Endothelial cell of umbilical vein (primary cell): ENCODE measurements around the gene GLI3. TPM values are rescaled to one million over a fixed set of nuclear protein-coding genes. Genes with fewer than 3 reads are reported as not detected.

ENCODE experiments used
- BruUV-seq: library from RNA; stranded (reverse); fragments of 400-500 nt; replicated peaks from 2 replicates; lab custom pipeline; 2021; lab: Mats Ljungman, UMichigan
- CTCF ChIA-PET: fragments of 300-600, 350-600 bp; sonication (Branson Sonifier 250); formaldehyde crosslinking; loops from one replicate; lab custom pipeline; 2021; ENCODE audit warnings: antibody characterized with exemption, inconsistent platforms; lab: Charles Lee
- POLR2A ChIA-PET: fragments of 300-600, 350-600 bp; sonication (Branson Sonifier 250); formaldehyde crosslinking; loops from one replicate; lab custom pipeline; 2021; ENCODE audit warnings: antibody characterized with exemption, inconsistent platforms; lab: Charles Lee
- DNase-seq: peaks from one replicate; pipeline ENCODE4 v3.0.0-alpha.2; 2011; ENCODE audit warnings: low read depth, low spot score
- FAIRE-seq: peaks from 2 replicates; lab custom pipeline; 2011; peaks lifted over from hg19 to GRCh38; lab: Jason Lieb, UNC
- H2AFZ ChIP-seq: 2 replicates; pipeline ENCODE4 v1.6.0; 2012; ENCODE audit warnings: low read depth, low read length, control low read depth, inconsistent platforms
- H3K27ac ChIP-seq: 2 replicates; pipeline ENCODE4 v1.5.1; 2011; ENCODE audit warnings: low read depth, mild to moderate bottlenecking, control low read depth, low read length, moderate library complexity; ENCODE audit not compliant: insufficient read depth
- H3K27me3 ChIP-seq, 2 experiments: 2 replicates each; pipeline versions ENCODE4 v1.6.0 to v1.6.1; 2011; ENCODE audit warnings: low read length in 2 of 2, mixed read lengths in 1 of 2; ENCODE audit not compliant: control insufficient read depth in 2 of 2, insufficient read depth in 2 of 2
- H3K36me3 ChIP-seq, 2 experiments: 2 replicates in 1 of 2; 3 replicates in 1 of 2; pipeline ENCODE4 v1.5.1; 2011; ENCODE audit warnings: low read length in 2 of 2, mild to moderate bottlenecking in 1 of 2, moderate library complexity in 1 of 2; ENCODE audit not compliant: control insufficient read depth in 2 of 2, insufficient read depth in 2 of 2; ENCODE audit errors: extremely low read depth in 1 of 2
- H3K4me1 ChIP-seq: 3 replicates; pipeline ENCODE4 v1.5.1; 2011; ENCODE audit warnings: mild to moderate bottlenecking, low read length; ENCODE audit not compliant: control insufficient read depth, insufficient read depth; ENCODE audit errors: extremely low read depth
- H3K4me2 ChIP-seq: 2 replicates; pipeline ENCODE4 v1.6.1; 2011; ENCODE audit warnings: low read length, control low read depth, mixed read lengths; ENCODE audit not compliant: insufficient read depth
- H3K4me3 ChIP-seq, 3 experiments: fragments of 200-600 bp in 1 of 3; sonication (generic), shearing (Covaris generic) in 1 of 3; replicated peaks in 1 of 3; 2 replicates each; pipeline ENCODE4 v1.5.1; 2011 to 2016; ENCODE audit warnings: control low read depth in 3 of 3, low read length in 3 of 3, mild to moderate bottlenecking in 2 of 3, inconsistent platforms in 1 of 3, low read depth in 1 of 3, moderate library complexity in 1 of 3; ENCODE audit not compliant: insufficient read depth in 1 of 3
- H3K79me2 ChIP-seq: 2 replicates; pipeline ENCODE4 v1.6.0; 2012; ENCODE audit warnings: low read length, inconsistent platforms; ENCODE audit not compliant: control insufficient read depth, insufficient read depth
- H3K9ac ChIP-seq: replicated peaks from 2 replicates; pipeline ENCODE3; 2011; ENCODE audit warnings: low read length, control low read depth; ENCODE audit not compliant: insufficient read depth; ENCODE audit errors: extremely low read depth
- H3K9me1 ChIP-seq: replicated peaks from 3 replicates; pipeline ENCODE4 v1.6.0; 2011; ENCODE audit warnings: mild to moderate bottlenecking, low read length; ENCODE audit not compliant: control insufficient read depth, insufficient read depth; ENCODE audit errors: extremely low read depth
- H3K9me3 ChIP-seq: replicated peaks from 2 replicates; pipeline ENCODE4 v1.5.1; 2012; ENCODE audit warnings: low read length, inconsistent platforms; ENCODE audit not compliant: control insufficient read depth, insufficient read depth
- H4K20me1 ChIP-seq: replicated peaks from 2 replicates; pipeline ENCODE3; 2011; ENCODE audit warnings: mild to moderate bottlenecking, low read length; ENCODE audit not compliant: control insufficient read depth, insufficient read depth; ENCODE audit errors: extremely low read depth
- EZH2 ChIP-seq: IDR thresholded peaks from 2 replicates; pipeline ENCODE4 v1.6.1; 2012; ENCODE audit warnings: borderline replicate concordance, low read depth, mild to moderate bottlenecking, moderate library complexity, low read length, inconsistent platforms; ENCODE audit not compliant: severe bottlenecking
- FOS ChIP-seq: IDR thresholded peaks from 2 replicates; pipeline ENCODE4 v1.6.1; 2011; ENCODE audit warnings: mild to moderate bottlenecking, low read length, moderate library complexity, borderline replicate concordance; ENCODE audit not compliant: insufficient read depth
- GATA2 ChIP-seq: IDR thresholded peaks from 2 replicates; pipeline ENCODE4 v1.7.0; 2011; ENCODE audit warnings: low read depth, mild to moderate bottlenecking, moderate library complexity, mixed read lengths, low read length; ENCODE audit not compliant: insufficient read length, insufficient read depth
- JUN ChIP-seq: IDR thresholded peaks from 2 replicates; pipeline ENCODE4 v1.6.1; 2011; ENCODE audit warnings: borderline replicate concordance, low read depth; ENCODE audit not compliant: insufficient read length, insufficient read depth
- MYC ChIP-seq: IDR thresholded peaks from one replicate; pipeline ENCODE4 v1.6.1; 2011; ENCODE audit warnings: mild to moderate bottlenecking, low read depth, low read length
- POLR2A ChIP-seq: IDR thresholded peaks from 2 replicates; pipeline ENCODE4 v1.6.1; 2012; ENCODE audit warnings: low read depth, mild to moderate bottlenecking, control low read depth, low read length
- POLR2AphosphoS5 ChIP-seq: IDR thresholded peaks from 2 replicates; pipeline ENCODE4 v1.6.1; 2012; ENCODE audit warnings: low read depth, mild to moderate bottlenecking, control low read depth, low read length, moderate library complexity; ENCODE audit not compliant: insufficient read depth
- dilution Hi-C: fragments of 300-500 bp; cut with MboI; formaldehyde crosslinking; loops from one replicate; pipeline ENCODE4 v1.15.0; 2019; ENCODE audit warnings: low sequenced_read_pairs; ENCODE audit not compliant: extremely low pct_ligation_motif_present
- intact Hi-C: fragments of 100-400 bp; cut with micrococcal nuclease; formaldehyde crosslinking; loops from one replicate; pipeline ENCODE4 v1.10.0; 2022
- polyA plus RNA-seq, 4 experiments: library from polyadenylated mRNA; depleted of rRNA in 3 of 4; stranded (reverse) in 3 of 4; unstranded in 1 of 4; fragments of >200 nt; gene quantifications; 2 replicates each; pipeline versions ENCODE4 v1.2.1 to v1.2.3, GENCODE V29; 2011 to 2012; ENCODE audit warnings: missing spikeins in 1 of 4
- total RNA-seq: library from RNA; stranded (reverse); gene quantifications from 2 replicates; pipeline ENCODE4 v1.2.3, GENCODE V29; 2021
- TF ChIP-seq, protein P1 (sequence below), 2 donors: IDR thresholded peaks; 1 replicate in 1 of 2; 2 replicates in 1 of 2; pipeline ENCODE4 v1.5.1; 2011; ENCODE audit warnings: low read length in 2 of 2, mild to moderate bottlenecking in 2 of 2, moderate library complexity in 2 of 2, control low read depth in 1 of 2, inconsistent platforms in 1 of 2, low read depth in 1 of 2; ENCODE audit not compliant: insufficient read depth in 1 of 2; ENCODE audit errors: extremely low read depth in 1 of 2
- TF ChIP-seq, protein P2 (sequence below): IDR thresholded peaks from 2 replicates; pipeline ENCODE4 v1.6.1; 2011; ENCODE audit not compliant: insufficient read depth, insufficient read length

GLI3 gene
- total and polyA plus RNA-seq, 2 donors (not counting 3 experiments of a cell fraction or from before 2014, with no cell fraction given): 6.0 to 24.9 TPM

- TF ChIP-seq GATA2 (no peak), EZH2 (no peak), FOS (no peak), POLR2A (no peak), POLR2AphosphoS5 (no peak), JUN (no peak), MYC (no peak)
- TF ChIP-seq, protein P1, sequence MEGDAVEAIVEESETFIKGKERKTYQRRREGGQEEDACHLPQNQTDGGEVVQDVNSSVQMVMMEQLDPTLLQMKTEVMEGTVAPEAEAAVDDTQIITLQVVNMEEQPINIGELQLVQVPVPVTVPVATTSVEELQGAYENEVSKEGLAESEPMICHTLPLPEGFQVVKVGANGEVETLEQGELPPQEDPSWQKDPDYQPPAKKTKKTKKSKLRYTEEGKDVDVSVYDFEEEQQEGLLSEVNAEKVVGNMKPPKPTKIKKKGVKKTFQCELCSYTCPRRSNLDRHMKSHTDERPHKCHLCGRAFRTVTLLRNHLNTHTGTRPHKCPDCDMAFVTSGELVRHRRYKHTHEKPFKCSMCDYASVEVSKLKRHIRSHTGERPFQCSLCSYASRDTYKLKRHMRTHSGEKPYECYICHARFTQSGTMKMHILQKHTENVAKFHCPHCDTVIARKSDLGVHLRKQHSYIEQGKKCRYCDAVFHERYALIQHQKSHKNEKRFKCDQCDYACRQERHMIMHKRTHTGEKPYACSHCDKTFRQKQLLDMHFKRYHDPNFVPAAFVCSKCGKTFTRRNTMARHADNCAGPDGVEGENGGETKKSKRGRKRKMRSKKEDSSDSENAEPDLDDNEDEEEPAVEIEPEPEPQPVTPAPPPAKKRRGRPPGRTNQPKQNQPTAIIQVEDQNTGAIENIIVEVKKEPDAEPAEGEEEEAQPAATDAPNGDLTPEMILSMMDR (IDR thresholded peaks at IDR 0.05; ENCODE audit: extremely low read depth in 1 of 2, insufficient read depth in 1 of 2, low read depth in 1 of 2, low read length in 2 of 2): no peak
- TF ChIP-seq, protein P2, sequence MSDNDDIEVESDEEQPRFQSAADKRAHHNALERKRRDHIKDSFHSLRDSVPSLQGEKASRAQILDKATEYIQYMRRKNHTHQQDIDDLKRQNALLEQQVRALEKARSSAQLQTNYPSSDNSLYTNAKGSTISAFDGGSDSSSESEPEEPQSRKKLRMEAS: no peak
- dilution Hi-C loops (loop anchor here (25.0 kb wide), 1 partner anchor 247 kb away; no protein-coding TSS in a partner anchor), intact Hi-C loops (loop anchor here (5.0 to 10.0 kb wide), 2 partner anchors 127 to 1490 kb away; partner anchors contain the start of gene COA1)
- H3K9ac ChIP-seq: no peak overlapping the region
- no peaks in the 10 kb centered on the region for H3K27me3 ChIP-seq
- no peak overlapping the region for H3K27ac ChIP-seq
- no peak overlapping the region for H3K4me2 ChIP-seq
- H4K20me1 ChIP-seq: no peaks in the 10 kb centered on the region
- no peaks in the 10 kb centered on the region for H3K79me2 ChIP-seq
- no TSS peak for BruUV-seq
- no peak for FAIRE-seq
- peaks cover 23% of the 10 kb centered on the region for H3K4me1 ChIP-seq
- CTCF ChIA-PET: no interaction called here
- POLR2A ChIA-PET: no interaction called here
- DNase-seq: no peak
- no peaks in the 10 kb centered on the region for H3K36me3 ChIP-seq
- no peaks in the 10 kb centered on the region for H3K9me1 ChIP-seq
- no peaks in the 10 kb centered on the region for H3K9me3 ChIP-seq
- H2AFZ ChIP-seq: no peak overlapping the region
- H3K4me3 ChIP-seq: no peak overlapping the region
Observed at GRCh38 chr7:42234736-42235135, 2.3 kb downstream of the GLI3 start.
